Mucosa of stomach (tissue), 1 donor: Measurements from ENCODE around the gene LRPPRC.
"Not testable (repeated sequence)": the region's sequence is repeated elsewhere in the genome, so short reads cannot be mapped to it uniquely, and the experiment has no call there.

ENCODE experiments used
- H3K27me3 ChIP-seq: one replicate; pipeline ENCODE4 v1.7.0; 2013; ENCODE audit warnings: mild to moderate bottlenecking, low read length; ENCODE audit not compliant: control insufficient read depth, insufficient read depth
- H3K36me3 ChIP-seq: one replicate; pipeline ENCODE4 v1.7.0; 2013; ENCODE audit warnings: low read length; ENCODE audit not compliant: control insufficient read depth, insufficient read depth
- H3K4me1 ChIP-seq: one replicate; pipeline ENCODE4 v1.7.0; 2013; ENCODE audit warnings: mild to moderate bottlenecking, low read length; ENCODE audit not compliant: control insufficient read depth, insufficient read depth
- H3K4me3 ChIP-seq: one replicate; pipeline ENCODE4 v1.7.0; 2013; ENCODE audit warnings: low read length
- H3K9ac ChIP-seq: one replicate; pipeline ENCODE4 v1.7.0; 2013; ENCODE audit warnings: mild to moderate bottlenecking, low read length, moderate library complexity
- H3K9me3 ChIP-seq: one replicate; pipeline ENCODE4 v1.7.0; 2013; ENCODE audit warnings: mild to moderate bottlenecking, low read length, moderate library complexity; ENCODE audit not compliant: control insufficient read depth
- donor health status: Pancreatic carcinoma.

LRPPRC gene

GRCh38 chr2:43995733-43996533, at the start of gene LRPPRC:
LRPPRC (minus strand) TSS chr2:43995989; CDS start chr2:43995947, 42 bp downstream.
- peak within 1 kb of the TSS; percentile 75 for H3K9ac ChIP-seq
- no peaks in the 10 kb centered on the region for H3K36me3 ChIP-seq
- peaks cover 5% of the 10 kb centered on the region for H3K4me1 ChIP-seq
- no peaks in the 10 kb centered on the region for H3K27me3 ChIP-seq
- H3K9me3 ChIP-seq: no peaks in the 10 kb centered on the region
- peak within 1 kb of the TSS; percentile 79 for H3K4me3 ChIP-seq

- H3K36me3 ChIP-seq: no peaks in the 10 kb centered on the region
Measured at GRCh38 chr2:44045061-44045460, 49.3 kb upstream of the LRPPRC start.

GRCh38 chr2:44044281-44044720, 48.5 kb upstream of the LRPPRC start:
- no peaks in the 10 kb centered on the region for H3K36me3 ChIP-seq
- H3K4me3 ChIP-seq: no peak overlapping the region
- no peaks in the 10 kb centered on the region for H3K4me1 ChIP-seq
- H3K27me3 ChIP-seq: no peaks in the 10 kb centered on the region
- H3K9ac ChIP-seq: no peak overlapping the region
- H3K9me3 ChIP-seq: no peaks in the 10 kb centered on the region

More at GRCh38 chr2:44045061-44045460, 49.3 kb upstream of the LRPPRC start:
- Histone ChIP-seq H3K9ac (no peak overlapping the region), H3K4me3 (no peak overlapping the region), H3K27me3 (no peaks in the 10 kb centered on the region), H3K4me1 (no peaks in the 10 kb centered on the region), H3K9me3 (no peaks in the 10 kb centered on the region)

- H3K4me1 ChIP-seq: no peaks in the 10 kb centered on the region
- no peaks in the 10 kb centered on the region for H3K27me3 ChIP-seq
- no peaks in the 10 kb centered on the region for H3K9me3 ChIP-seq
- H3K36me3 ChIP-seq: no peaks in the 10 kb centered on the region
- H3K4me3 ChIP-seq: no peak overlapping the region
- no peak overlapping the region for H3K9ac ChIP-seq
Measured at GRCh38 chr2:44040365-44040764, 44.6 kb upstream of the LRPPRC start.

- H3K4me1 ChIP-seq: no peaks in the 10 kb centered on the region
- H3K27me3 ChIP-seq: no peaks in the 10 kb centered on the region
- no peaks in the 10 kb centered on the region for H3K36me3 ChIP-seq
- H3K4me3 ChIP-seq: no peak overlapping the region
- H3K9ac ChIP-seq: no peak overlapping the region
- no peaks in the 10 kb centered on the region for H3K9me3 ChIP-seq
Measured at GRCh38 chr2:44038277-44038676, 42.5 kb upstream of the LRPPRC start.

- Histone ChIP-seq H3K27me3 (no peaks in the 10 kb centered on the region), H3K9me3 (no peaks in the 10 kb centered on the region), H3K9ac (no peak overlapping the region), H3K4me3 (no peak overlapping the region), H3K36me3 (no peaks in the 10 kb centered on the region), H3K4me1 (no peaks in the 10 kb centered on the region)
Measured at GRCh38 chr2:44037221-44037620, 41.4 kb upstream of the LRPPRC start.

- H3K9me3 ChIP-seq: no peaks in the 10 kb centered on the region
- H3K4me3 ChIP-seq: no peak overlapping the region
- H3K9ac ChIP-seq: no peak overlapping the region
- no peaks in the 10 kb centered on the region for H3K36me3 ChIP-seq
- H3K4me1 ChIP-seq: no peaks in the 10 kb centered on the region
- no peaks in the 10 kb centered on the region for H3K27me3 ChIP-seq
Measured at GRCh38 chr2:44033947-44034346, 38.2 kb upstream of the LRPPRC start.

- H3K9me3 ChIP-seq, H3K4me3 ChIP-seq: not testable (repeated sequence)
Measured at GRCh38 chr2:44027076-44027475, 31.3 kb upstream of the LRPPRC start.

GRCh38 chr2:44016282-44016681, 20.5 kb upstream of the LRPPRC start:
- Histone ChIP-seq H3K9ac (no peak overlapping the region), H3K4me1 (no peaks in the 10 kb centered on the region), H3K4me3 (no peak overlapping the region), H3K9me3 (no peaks in the 10 kb centered on the region), H3K27me3 (no peaks in the 10 kb centered on the region), H3K36me3 (no peaks in the 10 kb centered on the region)

More at GRCh38 chr2:44027076-44027475, 31.3 kb upstream of the LRPPRC start:
- H3K4me1 ChIP-seq, H3K36me3 ChIP-seq, H3K9ac ChIP-seq, H3K27me3 ChIP-seq: not testable (repeated sequence)

GRCh38 chr2:44015239-44015638, 19.4 kb upstream of the LRPPRC start:
- Histone ChIP-seq H3K4me1 (no peaks in the 10 kb centered on the region), H3K36me3 (no peaks in the 10 kb centered on the region), H3K9ac (no peak overlapping the region), H3K4me3 (no peak overlapping the region), H3K27me3 (peaks cover 2% of the 10 kb centered on the region), H3K9me3 (no peaks in the 10 kb centered on the region)

GRCh38 chr2:44013205-44013604, 17.4 kb upstream of the LRPPRC start:
- not testable (repeated sequence) for H3K4me3 ChIP-seq, H3K36me3 ChIP-seq, H3K27me3 ChIP-seq, H3K4me1 ChIP-seq, H3K9ac ChIP-seq, H3K9me3 ChIP-seq

GRCh38 chr2:44010266-44010665, 14.5 kb upstream of the LRPPRC start:
- Histone ChIP-seq H3K36me3 (no peaks in the 10 kb centered on the region), H3K9me3 (no peaks in the 10 kb centered on the region), H3K4me3 (no peak overlapping the region), H3K9ac (no peak overlapping the region), H3K27me3 (peaks cover 4% of the 10 kb centered on the region), H3K4me1 (no peaks in the 10 kb centered on the region)
